ENCODE data around the gene MUS81. TPM values are rescaled to one million over a fixed set of nuclear protein-coding genes. Genes with fewer than 3 reads are reported as not detected.

Gene MUS81
- total and polyA plus RNA-seq, 2 of the 13 experiments (the other 11 are each of a cell fraction or from before 2014, with no cell fraction given) = 25.6 to 30.2 TPM

Other genes with a start within 250 kb of the MUS81 start
- gene MAP3K11, start 246.2 kb upstream of the MUS81 start, total RNA-seq (2016; rRNA removed; fragmentation: Illumina TruSeq; extraction: Trizol) = 35.6 and 51.5 TPM in 2 replicates
- 35.9 and 54.6 TPM in 2 replicates for gene MAP3K11, start 246.2 kb upstream of the MUS81 start, polyA plus RNA-seq (2011; rRNA removed)
- 14.5 and 23.0 TPM in 2 replicates for gene PCNX3, start 244.7 kb upstream of the MUS81 start, total RNA-seq (2016; rRNA removed; fragmentation: Illumina TruSeq; extraction: Trizol)
- 16.2 and 23.1 TPM in 2 replicates for gene PCNX3, start 244.7 kb upstream of the MUS81 start, polyA plus RNA-seq (2011; rRNA removed)
- gene SIPA1, start 222.3 kb upstream of the MUS81 start, total RNA-seq (2016; rRNA removed; fragmentation: Illumina TruSeq; extraction: Trizol) = 5.4 and 5.8 TPM in 2 replicates
- gene SIPA1, start 222.3 kb upstream of the MUS81 start, polyA plus RNA-seq (2011; rRNA removed) = 7.7 and 9.1 TPM in 2 replicates
- 18.7 and 21.4 TPM in 2 replicates for gene RELA, start 197.5 kb upstream of the MUS81 start, total RNA-seq (2016; rRNA removed; fragmentation: Illumina TruSeq; extraction: Trizol)
- 40.5 and 51.0 TPM in 2 replicates for gene RELA, start 197.5 kb upstream of the MUS81 start, polyA plus RNA-seq (2011; rRNA removed)
- gene KAT5, start 148.2 kb upstream of the MUS81 start, total RNA-seq (2016; rRNA removed; fragmentation: Illumina TruSeq; extraction: Trizol) = 45.4 and 48.3 TPM in 2 replicates
- gene KAT5, start 148.2 kb upstream of the MUS81 start, polyA plus RNA-seq (2011; rRNA removed) = 34.4 and 35.2 TPM in 2 replicates
- 50.9 and 65.1 TPM in 2 replicates for gene RNASEH2C, start 139.6 kb upstream of the MUS81 start, total RNA-seq (2016; rRNA removed; fragmentation: Illumina TruSeq; extraction: Trizol)
- 24.6 and 27.4 TPM in 2 replicates for gene RNASEH2C, start 139.6 kb upstream of the MUS81 start, polyA plus RNA-seq (2011; rRNA removed)
- gene AP5B1, start 79.5 kb upstream of the MUS81 start, total RNA-seq (2016; rRNA removed; fragmentation: Illumina TruSeq; extraction: Trizol) = 3.8 and 4.4 TPM in 2 replicates
- 1.7 and 2.8 TPM in 2 replicates for gene AP5B1, start 79.5 kb upstream of the MUS81 start, polyA plus RNA-seq (2011; rRNA removed)
- gene OVOL1, start 73.4 kb upstream of the MUS81 start, total RNA-seq (2016; rRNA removed; fragmentation: Illumina TruSeq; extraction: Trizol) = not detected in 2 replicates
- gene OVOL1, start 73.4 kb upstream of the MUS81 start, polyA plus RNA-seq (2011; rRNA removed) = 0.01 and 0.04 TPM in 2 replicates
- gene SNX32, start 26.5 kb upstream of the MUS81 start, total RNA-seq (2016; rRNA removed; fragmentation: Illumina TruSeq; extraction: Trizol) = 0.09 TPM in 1 of 2 replicates, not detected in the other
- 0.29 and 0.34 TPM in 2 replicates for gene SNX32, start 26.5 kb upstream of the MUS81 start, polyA plus RNA-seq (2011; rRNA removed)
- gene CFL1, start 2.3 kb upstream of the MUS81 start, total RNA-seq (2016; rRNA removed; fragmentation: Illumina TruSeq; extraction: Trizol) = 383 and 458 TPM in 2 replicates
- 347 and 379 TPM in 2 replicates for gene CFL1, start 2.3 kb upstream of the MUS81 start, polyA plus RNA-seq (2011; rRNA removed)
- gene EFEMP2, start 12.4 kb downstream of the MUS81 start, total RNA-seq (2016; rRNA removed; fragmentation: Illumina TruSeq; extraction: Trizol) = 3.7 and 7.4 TPM in 2 replicates
- gene EFEMP2, start 12.4 kb downstream of the MUS81 start, polyA plus RNA-seq (2011; rRNA removed) = 29.7 and 34.3 TPM in 2 replicates
- gene CTSW, start 19.4 kb downstream of the MUS81 start, total RNA-seq (2016; rRNA removed; fragmentation: Illumina TruSeq; extraction: Trizol) = not detected in 2 replicates
- 0.09 TPM in 1 of 2 replicates, not detected in the other for gene CTSW, start 19.4 kb downstream of the MUS81 start, polyA plus RNA-seq (2011; rRNA removed)
- gene FIBP, start 28.0 kb downstream of the MUS81 start, total RNA-seq (2016; rRNA removed; fragmentation: Illumina TruSeq; extraction: Trizol) = 62.1 and 66.0 TPM in 2 replicates
- 42.9 and 55.3 TPM in 2 replicates for gene FIBP, start 28.0 kb downstream of the MUS81 start, polyA plus RNA-seq (2011; rRNA removed)
- 15.7 and 19.5 TPM in 2 replicates for gene CCDC85B, start 30.2 kb downstream of the MUS81 start, total RNA-seq (2016; rRNA removed; fragmentation: Illumina TruSeq; extraction: Trizol)
- 8.2 and 11.4 TPM in 2 replicates for gene CCDC85B, start 30.2 kb downstream of the MUS81 start, polyA plus RNA-seq (2011; rRNA removed)
- gene FOSL1, start 40.0 kb downstream of the MUS81 start, total RNA-seq (2016; rRNA removed; fragmentation: Illumina TruSeq; extraction: Trizol) = 3.1 and 4.0 TPM in 2 replicates
- 2.8 and 4.1 TPM in 2 replicates for gene FOSL1, start 40.0 kb downstream of the MUS81 start, polyA plus RNA-seq (2011; rRNA removed)
- gene C11orf68, start 58.6 kb downstream of the MUS81 start, total RNA-seq (2016; rRNA removed; fragmentation: Illumina TruSeq; extraction: Trizol) = 8.4 and 10.0 TPM in 2 replicates
- 28.3 and 37.2 TPM in 2 replicates for gene C11orf68, start 58.6 kb downstream of the MUS81 start, polyA plus RNA-seq (2011; rRNA removed)
- gene DRAP1, start 59.0 kb downstream of the MUS81 start, total RNA-seq (2016; rRNA removed; fragmentation: Illumina TruSeq; extraction: Trizol) = 31.5 and 52.3 TPM in 2 replicates
- gene DRAP1, start 59.0 kb downstream of the MUS81 start, polyA plus RNA-seq (2011; rRNA removed) = 44.6 and 46.8 TPM in 2 replicates
- gene TSGA10IP, start 85.0 kb downstream of the MUS81 start, total RNA-seq (2016; rRNA removed; fragmentation: Illumina TruSeq; extraction: Trizol) = not detected in 2 replicates
- gene TSGA10IP, start 85.0 kb downstream of the MUS81 start, polyA plus RNA-seq (2011; rRNA removed) = 0.07 TPM in 1 of 2 replicates, not detected in the other
- 18.1 and 22.5 TPM in 2 replicates for gene SART1, start 101.3 kb downstream of the MUS81 start, total RNA-seq (2016; rRNA removed; fragmentation: Illumina TruSeq; extraction: Trizol)
- gene SART1, start 101.3 kb downstream of the MUS81 start, polyA plus RNA-seq (2011; rRNA removed) = 11.3 and 13.1 TPM in 2 replicates
- gene EIF1AD, start 141.7 kb downstream of the MUS81 start, total RNA-seq (2016; rRNA removed; fragmentation: Illumina TruSeq; extraction: Trizol) = 30.8 and 45.9 TPM in 2 replicates
- gene EIF1AD, start 141.7 kb downstream of the MUS81 start, polyA plus RNA-seq (2011; rRNA removed) = 18.2 and 24.0 TPM in 2 replicates
- gene BANF1, start 142.1 kb downstream of the MUS81 start, total RNA-seq (2016; rRNA removed; fragmentation: Illumina TruSeq; extraction: Trizol) = 40.5 and 45.9 TPM in 2 replicates
- 75.9 and 86.5 TPM in 2 replicates for gene BANF1, start 142.1 kb downstream of the MUS81 start, polyA plus RNA-seq (2011; rRNA removed)
- gene CST6, start 151.6 kb downstream of the MUS81 start, total RNA-seq (2016; rRNA removed; fragmentation: Illumina TruSeq; extraction: Trizol) = not detected in 2 replicates
- gene CST6, start 151.6 kb downstream of the MUS81 start, polyA plus RNA-seq (2011; rRNA removed) = not detected in 2 replicates
- gene CATSPER1, start 166.0 kb downstream of the MUS81 start, total RNA-seq (2016; rRNA removed; fragmentation: Illumina TruSeq; extraction: Trizol) = not detected in 2 replicates
- 0.04 and 0.17 TPM in 2 replicates for gene CATSPER1, start 166.0 kb downstream of the MUS81 start, polyA plus RNA-seq (2011; rRNA removed)
- gene GAL3ST3, start 188.7 kb downstream of the MUS81 start, total RNA-seq (2016; rRNA removed; fragmentation: Illumina TruSeq; extraction: Trizol) = not detected in 2 replicates
- gene GAL3ST3, start 188.7 kb downstream of the MUS81 start, polyA plus RNA-seq (2011; rRNA removed) = not detected in 2 replicates
- 153 and 162 TPM in 2 replicates for gene SF3B2, start 191.9 kb downstream of the MUS81 start, total RNA-seq (2016; rRNA removed; fragmentation: Illumina TruSeq; extraction: Trizol)
- gene SF3B2, start 191.9 kb downstream of the MUS81 start, polyA plus RNA-seq (2011; rRNA removed) = 70.0 and 70.4 TPM in 2 replicates
- gene PACS1, start 209.8 kb downstream of the MUS81 start, total RNA-seq (2016; rRNA removed; fragmentation: Illumina TruSeq; extraction: Trizol) = 7.6 and 12.2 TPM in 2 replicates
- 8.6 and 11.9 TPM in 2 replicates for gene PACS1, start 209.8 kb downstream of the MUS81 start, polyA plus RNA-seq (2011; rRNA removed)

Data from HepG2 (cell line).